Muscle of back (tissue), 13 donors: Measurements from ENCODE around the gene CEACAM8. TPM values are rescaled to one million over a fixed set of nuclear protein-coding genes. Genes with fewer than 3 reads are reported as not detected.
"Not testable (repeated sequence)": the region's sequence is repeated elsewhere in the genome, so short reads cannot be mapped to it uniquely, and the experiment has no call there.

ENCODE experiments used
- DNase-seq, 3 donors: peaks; one replicate each; pipeline versions ENCODE4 v3.0.0 to v3.0.0-alpha.2; 2013
- long read RNA-seq, 9 donors: transcript quantifications; one replicate each; lab custom pipeline, GENCODE V29; 2026
- polyA plus RNA-seq, 10 donors: library from polyadenylated mRNA; unstranded; fragments of 120-200 nt; gene quantifications; one replicate each; pipeline ENCODE4 v1.2.1, GENCODE V29; 2013; ENCODE audit not compliant: insufficient read length in 10 of 10

Gene CEACAM8
- polyA plus RNA-seq: under 1 TPM in 7 of 10 donors, not detected in 3; 0.12 to 0.50 (median 0.20) TPM
- long read RNA-seq, donor 1: 0 reads
- long read RNA-seq, donor 2: 0 reads
- long read RNA-seq, donor 3: 0 reads
- long read RNA-seq, donor 4: 0 reads
- long read RNA-seq, donor 5: 0 reads
- long read RNA-seq, donor 6: 0 reads
- long read RNA-seq, donor 7: 0 reads
- long read RNA-seq, donor 8: 0 reads
- long read RNA-seq, donor 9: 0 reads

DNA sequence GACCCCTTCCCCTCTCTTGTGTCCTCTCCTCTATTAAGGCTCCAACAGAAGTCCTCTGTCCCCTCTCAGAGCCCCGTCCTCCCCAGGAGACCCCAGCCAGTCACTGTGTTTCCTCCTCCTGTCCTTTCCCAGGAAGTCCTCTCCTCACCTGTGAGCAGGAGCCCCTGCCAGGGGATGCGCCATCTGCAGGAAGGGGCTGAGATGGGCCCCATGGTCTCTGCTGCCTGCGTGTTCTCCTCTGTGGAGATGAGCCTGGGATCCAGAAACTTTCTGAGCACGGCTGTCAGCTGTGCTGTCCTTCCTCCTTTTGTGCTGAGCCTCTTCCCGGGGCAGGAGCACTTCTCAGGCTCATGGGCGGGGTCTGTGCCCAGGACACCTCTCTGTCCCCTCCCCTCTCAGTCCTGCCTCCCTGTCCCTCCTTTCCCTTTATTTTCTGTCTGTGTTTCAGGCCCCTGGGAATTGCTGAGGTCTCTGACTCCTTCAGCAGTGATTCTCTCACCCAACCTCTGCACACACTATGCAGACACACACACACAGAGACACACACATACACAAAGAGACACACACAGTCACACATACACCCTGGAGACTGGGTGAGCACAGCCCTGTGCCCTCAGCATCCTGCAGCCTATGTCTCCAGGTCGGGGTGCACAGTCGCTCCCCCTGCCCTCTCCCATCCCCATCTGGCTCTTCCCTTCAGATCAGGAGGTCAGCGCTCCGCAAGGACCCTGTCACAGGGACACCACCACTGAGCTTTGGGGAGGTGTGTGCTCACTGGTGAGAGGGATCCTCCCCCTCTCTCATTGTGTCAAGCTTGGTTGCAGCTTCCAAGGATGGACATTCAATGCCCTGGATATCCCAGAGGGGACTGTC lies at the start of gene CEACAM8:
Gene CEACAM8 (minus strand): TSS at position 308 of the 873 bp plus-strand sequence. CDS start 96 bp downstream, at position 212.
- DNase-seq: no peak

DNA sequence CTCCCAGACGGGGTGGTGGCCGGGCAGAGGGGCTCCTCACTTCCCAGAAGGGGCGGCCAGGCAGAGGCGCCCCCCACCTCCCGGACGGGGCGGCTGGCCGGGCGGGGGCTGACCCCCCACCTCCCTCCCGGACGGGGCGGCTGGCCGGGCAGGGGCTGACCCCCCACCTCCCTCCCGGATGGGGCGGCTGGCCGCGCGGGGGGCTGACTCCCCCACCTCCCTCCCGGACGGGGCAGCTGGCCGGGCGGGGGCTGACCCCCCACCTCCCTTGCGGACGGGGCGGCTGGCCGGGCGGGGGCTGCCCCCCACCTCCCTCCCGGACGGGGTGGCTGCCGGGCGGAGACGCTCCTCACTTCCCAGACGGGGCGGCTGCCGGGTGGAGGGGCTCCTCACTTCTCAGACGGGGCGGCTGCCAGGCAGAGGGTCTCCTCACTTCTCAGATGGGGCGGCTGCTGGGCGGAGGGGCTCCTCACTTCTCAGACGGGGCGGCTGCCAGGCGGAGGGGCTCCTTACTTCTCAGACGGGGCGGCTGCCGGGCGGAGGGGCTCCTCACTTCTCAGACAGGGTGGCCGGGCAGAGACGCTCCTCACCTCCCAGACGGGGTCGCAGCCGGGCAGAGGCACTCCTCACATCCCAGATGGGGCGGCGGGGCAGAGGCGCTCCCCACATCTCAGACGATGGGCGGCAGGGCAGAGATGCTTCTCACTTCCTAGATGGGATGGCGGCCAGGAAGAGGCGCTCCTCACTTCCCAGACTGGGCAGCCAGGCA lies 44.8 kb upstream of the CEACAM8 start:
- DNase-seq: not testable (repeated sequence)

DNA sequence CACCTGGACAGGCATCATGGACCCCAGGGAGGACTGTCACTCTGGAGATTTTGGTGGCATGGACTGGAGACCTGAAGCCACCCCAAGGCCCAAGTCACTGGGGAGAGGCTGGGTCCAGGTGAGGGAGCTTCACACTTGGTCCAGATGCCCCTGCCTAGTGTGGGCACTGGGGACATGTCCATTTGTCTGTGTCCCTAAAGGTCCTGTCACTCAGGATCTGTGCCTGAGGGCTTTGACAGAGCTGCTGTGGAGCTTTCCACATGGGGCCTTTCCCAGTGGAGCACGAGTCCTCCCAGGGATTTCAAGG lies 40.5 kb upstream of the CEACAM8 start:
- DNase-seq: no peak

DNA sequence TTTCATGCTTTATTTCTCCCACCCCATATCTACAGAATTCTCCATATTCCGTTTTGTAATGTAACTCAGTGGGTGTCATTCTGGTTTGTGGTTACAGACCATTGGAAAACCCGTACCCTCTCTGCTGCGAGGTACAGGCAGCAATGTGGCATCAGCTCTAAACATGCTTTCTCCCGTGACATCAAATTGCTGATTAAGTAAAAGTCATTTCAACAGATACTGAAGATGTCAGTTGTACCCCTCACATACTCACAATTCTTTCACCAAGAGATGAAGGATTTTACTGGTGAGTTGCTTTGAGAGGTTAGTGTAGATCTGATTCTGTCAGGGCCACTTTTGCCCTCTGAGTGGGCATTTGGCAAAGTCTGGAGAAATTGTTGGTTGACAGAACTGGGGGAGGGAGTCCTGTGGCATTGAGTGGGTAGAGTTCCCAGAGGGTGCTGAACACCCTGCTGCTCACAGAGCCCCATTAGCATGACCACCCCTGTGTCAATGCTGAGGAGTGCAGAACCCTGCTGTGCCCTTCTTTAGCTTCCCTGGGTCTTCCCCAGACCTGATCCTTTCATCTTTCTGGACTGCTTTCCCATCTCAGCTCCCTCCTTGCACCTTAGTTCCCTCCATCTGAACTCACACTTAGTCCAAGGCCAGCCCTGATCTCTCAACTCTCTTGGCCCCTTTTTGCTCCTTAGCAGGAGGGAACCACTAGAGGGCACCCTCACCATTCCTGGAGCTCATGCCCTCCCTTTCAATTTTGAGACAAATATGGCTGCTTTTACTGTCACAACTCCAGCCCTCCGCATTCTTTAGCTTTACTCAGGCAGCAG lies 39.9 kb upstream of the CEACAM8 start:
- peak in 1 of 3 donors; percentile 2 for DNase-seq

DNA sequence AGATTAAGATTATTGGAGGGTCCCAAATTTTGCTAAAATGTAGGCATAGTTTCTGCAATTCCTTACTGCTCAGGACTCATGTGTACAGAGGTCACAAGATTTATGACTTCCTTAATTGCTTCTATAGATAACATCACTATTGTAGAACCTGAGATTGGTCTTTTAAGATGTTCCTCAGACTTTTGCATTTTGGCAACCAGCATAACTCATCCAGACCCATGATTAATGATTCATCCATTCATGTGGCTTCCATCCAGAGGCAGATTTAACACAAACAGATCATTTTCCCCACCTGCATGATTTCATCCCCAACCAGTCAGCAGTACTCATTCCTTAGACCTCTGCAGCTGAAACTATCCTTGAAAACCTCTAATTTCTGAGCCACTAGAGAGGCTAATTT lies 34.5 kb upstream of the CEACAM8 start:
- DNase-seq: no peak

DNA sequence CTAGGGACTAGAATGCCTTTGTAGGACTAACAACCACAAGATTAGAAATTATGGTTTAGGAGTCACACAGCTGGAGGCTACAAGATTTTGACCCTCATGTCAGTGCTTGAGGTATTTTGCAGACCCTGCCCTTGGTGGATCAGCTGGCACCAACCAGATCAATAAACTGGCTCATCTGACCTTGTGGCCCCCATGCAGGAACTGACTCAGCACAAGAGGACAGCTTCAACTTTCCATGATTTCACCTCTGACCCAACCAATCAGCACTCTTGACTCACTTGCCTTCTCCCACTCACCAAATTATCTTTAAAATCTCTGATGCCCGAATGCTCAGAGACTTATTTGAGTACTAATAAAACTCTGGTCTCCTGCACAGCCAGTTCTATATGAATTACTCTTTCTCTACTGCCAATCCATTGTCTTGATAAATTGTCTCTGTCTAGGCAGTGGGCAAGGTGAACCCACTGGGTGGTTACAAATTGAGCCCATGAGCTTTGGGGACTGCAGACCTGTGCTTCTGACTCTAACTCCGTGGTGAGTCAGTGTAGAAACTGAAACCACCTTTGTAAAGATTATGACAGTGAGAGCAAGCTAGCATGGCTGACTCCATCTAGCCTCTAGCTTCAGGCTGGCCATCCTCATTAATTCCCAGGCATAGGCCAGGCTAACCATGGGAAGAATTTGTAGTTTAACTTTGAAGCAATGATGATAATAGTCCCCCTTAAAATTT lies 33.9 kb upstream of the CEACAM8 start:
- no peak for DNase-seq

DNA sequence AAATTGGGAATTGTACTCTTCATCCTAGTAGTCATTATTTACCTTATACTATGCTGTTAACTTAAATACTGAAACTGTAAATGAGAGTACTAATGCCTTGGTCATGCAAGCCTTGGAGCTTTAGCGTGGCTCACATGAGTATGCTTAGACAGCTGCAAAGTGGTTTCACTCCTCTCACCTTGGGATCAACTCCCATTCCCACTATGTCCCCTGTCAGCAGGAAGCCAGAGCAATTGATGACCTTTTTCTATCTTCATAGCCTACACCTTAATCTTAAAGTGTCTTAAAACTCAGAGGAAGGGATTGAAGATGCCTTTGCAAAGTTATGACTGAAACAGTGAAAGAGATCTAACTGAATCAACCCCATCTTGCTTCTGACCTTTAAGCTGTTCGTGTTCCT lies 33.2 kb upstream of the CEACAM8 start:
- no peak for DNase-seq

DNA sequence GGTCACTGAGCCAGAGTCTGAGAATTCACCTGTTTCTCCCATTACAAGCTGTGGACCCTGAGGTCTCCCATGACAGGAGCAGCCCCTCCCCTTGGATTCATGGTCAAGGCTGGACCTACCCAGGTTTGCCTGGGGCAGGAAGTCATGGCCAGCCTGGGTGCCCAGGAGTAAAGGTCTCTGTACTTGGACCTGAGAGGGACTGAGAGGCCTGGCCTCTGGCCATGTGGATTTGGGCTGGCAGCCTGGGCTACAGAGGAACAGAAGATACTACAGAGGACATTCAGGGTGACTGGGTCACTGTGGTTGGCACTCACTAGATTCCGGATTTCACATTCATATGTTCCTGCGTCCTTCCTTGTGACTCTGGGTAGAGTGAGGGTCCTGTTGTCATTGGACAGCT lies 31.5 kb upstream of the CEACAM8 start:
- DNase-seq: no peak

DNA sequence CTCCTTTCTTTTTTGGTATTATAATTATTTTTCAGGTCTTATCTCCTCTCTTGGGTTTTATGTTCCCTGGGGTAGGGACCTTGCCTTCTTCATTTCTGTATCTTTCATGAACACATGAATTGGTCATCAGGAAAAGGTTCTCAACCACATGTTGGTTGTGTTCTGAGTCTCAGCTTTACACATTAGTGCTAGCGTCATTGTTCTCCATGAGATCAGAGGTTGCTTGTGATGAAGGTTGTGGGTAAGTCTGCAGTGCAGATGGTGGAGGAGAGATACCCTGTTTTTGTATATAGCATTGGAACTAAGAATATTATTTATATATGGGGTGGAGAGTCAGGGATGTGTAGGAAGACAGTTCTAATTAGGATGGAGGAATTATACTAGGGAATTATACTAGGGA lies 24.5 kb upstream of the CEACAM8 start:
- DNase-seq: no peak

DNA sequence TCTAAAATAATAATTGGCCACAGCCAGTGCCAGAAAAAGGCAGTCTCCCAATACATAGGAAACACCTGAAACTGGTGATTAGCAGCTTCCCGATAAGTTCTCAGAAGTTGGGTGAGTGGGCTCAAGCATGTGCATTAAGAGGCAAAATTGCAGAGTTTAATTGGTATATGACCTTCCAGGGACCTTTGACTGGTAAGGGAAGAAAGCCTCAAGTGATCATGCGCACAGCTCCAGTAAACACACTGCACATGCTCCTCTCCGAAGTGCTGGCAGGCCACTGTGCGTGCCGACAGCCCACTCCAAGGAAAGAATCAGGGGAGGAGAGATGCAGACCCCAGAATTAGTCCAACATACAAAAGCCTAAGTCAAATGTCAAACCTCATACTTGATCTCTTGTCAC lies 18.9 kb upstream of the CEACAM8 start:
- no peak for DNase-seq

DNA sequence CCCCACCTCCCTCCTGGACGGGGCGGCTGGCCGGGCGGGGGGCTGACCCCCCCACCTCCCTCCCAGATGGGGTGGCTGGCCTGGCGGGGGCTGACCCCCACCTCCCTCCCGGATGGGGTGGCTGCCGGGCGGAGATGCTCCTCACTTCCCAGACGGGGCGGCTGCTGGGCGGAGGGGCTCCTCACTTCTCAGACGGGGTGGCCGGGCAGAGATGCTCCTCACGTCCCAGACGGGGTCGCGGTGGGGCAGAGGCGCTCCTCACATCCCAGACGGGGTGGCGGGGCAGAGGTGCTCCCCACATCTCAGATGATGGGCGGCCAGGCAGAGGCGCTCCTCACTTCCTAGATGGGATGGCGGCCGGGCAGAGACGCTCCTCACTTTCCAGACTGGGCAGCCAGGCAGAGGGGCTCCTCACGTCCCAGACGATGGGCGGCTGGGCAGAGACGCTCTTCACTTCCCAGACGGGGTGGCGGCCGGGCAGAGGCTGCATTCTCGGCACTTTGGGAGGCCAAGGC lies 15.7 kb upstream of the CEACAM8 start:
- DNase-seq: not testable (repeated sequence)

DNA sequence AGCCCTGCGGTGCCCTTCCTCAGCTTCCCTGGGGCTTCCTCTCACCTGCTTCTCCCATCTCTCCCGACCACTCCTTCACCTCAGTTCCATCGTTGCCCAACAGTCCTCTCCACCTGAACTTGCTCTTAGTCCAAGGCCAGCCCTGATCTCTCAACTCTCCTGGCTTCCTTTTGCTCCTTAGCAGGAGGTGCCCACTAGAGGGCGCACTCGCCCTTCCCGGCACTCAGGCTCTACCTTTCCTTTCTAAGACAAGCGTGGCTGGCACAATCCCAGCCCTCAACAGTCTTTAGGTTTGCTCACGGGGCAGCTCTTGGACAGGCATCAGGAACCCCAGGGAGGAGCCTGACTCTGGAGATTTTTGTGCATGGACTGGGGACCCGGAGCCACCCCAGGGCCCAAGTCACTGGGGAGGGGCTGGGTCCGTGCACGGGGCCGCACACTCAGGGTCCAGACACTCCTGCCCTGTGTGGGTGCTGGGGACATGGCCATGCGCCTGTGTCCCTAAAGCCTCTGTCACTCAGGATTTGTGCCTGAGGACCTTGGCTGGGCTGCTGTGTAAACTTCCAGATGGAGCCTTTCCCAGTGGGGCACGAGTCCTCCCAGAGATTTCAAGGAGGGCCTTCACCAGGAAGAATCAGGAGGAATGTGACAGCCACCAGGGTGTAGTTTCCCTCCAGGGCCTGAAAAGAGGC lies 12.1 kb upstream of the CEACAM8 start:
- DNase-seq: peak in 1 of 3 donors; percentile 11

DNA sequence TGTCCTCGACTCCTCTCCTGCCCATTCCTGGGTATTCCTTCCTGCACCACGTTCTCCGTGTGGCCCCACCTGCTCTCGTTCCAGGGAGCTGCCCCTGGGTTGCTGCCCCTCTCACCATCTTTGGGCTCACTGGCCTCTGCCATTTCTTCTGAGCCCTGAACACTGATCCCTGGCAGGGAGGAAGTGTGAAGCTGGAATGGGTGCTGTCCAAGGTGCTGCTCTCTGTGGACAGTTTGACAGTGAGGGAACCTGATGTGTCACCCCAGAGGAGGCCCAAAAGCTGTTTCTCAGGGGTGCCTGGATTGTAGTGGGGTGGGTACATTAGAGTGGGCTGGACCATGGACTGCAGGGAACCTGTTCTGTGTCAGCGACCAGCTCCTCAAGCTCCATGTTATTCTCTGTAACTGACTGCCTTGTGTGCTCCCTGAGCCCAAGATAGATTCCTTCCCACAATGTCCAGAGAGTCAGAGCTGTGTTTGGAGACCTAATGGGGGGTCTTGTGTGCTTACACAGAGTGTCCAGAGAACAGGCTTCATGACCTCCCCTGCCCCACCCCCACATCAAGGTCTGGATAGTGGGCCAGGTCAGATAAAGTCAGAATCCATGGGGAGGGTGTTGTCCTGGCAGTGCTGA lies 7.2 kb upstream of the CEACAM8 start:
- DNase-seq: peak; percentile 8 to 44 (median 22)

DNA sequence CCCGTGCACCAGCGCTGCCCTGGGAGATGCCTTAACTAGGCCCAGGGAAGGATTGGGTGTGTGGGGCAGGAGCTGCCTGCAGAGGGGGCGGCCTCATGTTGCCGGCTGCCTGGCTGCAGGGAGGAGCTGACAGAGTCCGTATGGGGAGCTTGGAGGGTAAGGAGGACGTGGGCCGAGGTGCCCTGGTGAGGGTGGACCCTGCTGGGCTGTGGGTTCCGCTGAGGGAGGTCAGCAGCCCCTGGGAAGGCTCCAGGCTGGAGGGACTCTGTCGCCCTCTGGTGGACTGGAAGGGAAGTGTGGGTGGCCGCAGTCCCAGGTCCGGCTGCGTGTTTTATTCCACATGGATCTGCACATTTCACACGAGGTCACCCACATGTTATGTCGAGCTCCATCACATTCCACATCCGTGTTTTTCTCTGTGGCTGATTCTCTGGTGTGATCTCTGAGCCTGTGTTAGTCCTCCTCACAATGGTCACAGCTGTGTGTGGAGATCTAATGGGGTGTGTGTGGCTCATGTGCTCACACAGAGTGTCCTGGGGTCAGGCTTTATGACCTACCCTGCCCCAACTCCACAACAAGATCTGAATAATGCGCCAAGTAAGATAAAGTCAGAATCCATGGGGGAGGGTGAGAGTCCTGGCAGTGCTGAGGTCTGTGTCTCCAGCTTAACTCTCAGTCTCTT lies 1.8 kb upstream of the CEACAM8 start:
- DNase-seq: peak in 2 of 3 donors; percentile 3 to 22

DNA sequence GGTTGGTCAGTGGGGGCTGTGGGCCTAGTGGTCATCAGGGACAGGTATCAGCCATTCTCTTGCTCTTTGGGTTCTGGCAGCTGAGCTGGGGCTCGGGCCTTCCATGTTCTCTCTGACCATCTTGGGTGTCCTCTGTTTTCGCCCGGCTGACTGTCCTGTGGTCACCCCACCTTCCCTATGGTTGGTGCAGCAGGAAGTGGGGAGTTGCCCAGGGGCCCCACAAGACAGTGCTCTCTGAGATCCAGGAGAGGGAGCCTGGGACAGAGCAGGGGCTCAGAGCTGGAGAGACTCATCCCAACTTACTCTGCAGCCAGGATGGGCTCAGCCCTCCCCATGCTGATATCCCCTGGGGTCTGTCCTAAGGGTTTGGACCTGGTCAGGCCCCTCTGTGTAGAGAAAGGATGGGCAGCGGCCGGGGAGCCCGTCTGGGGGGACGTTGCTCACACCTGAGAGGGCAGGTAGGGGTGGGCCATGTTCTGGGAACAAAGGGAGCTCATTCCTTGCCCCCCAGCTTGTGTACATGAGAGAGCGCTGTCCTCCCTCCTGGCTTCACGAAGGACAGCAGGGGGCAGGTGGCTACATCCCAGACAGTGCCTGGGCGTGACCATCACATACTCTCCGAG lies 937 bp upstream of the CEACAM8 start:
- no peak for DNase-seq

DNA sequence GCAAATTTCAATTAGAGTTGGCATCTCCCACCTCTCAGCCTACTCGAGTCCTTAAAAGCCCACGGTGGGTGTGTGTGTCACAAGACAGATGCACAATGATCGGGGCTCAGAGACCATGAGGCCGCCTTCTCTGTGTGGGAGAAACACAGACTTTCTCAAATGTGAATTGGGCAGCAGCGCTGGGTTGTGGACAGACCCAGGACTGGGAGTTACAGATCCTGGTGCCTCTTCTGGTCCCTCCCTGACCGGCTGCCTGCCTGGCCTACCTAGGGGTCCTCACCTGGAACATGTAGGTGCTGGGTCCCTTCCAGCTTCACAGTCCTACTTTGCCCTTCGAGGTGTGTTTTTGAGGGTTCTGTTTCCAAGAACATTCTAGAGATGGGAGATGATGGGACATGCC lies 4.9 kb downstream of the CEACAM8 start:
- DNase-seq: no peak

DNA sequence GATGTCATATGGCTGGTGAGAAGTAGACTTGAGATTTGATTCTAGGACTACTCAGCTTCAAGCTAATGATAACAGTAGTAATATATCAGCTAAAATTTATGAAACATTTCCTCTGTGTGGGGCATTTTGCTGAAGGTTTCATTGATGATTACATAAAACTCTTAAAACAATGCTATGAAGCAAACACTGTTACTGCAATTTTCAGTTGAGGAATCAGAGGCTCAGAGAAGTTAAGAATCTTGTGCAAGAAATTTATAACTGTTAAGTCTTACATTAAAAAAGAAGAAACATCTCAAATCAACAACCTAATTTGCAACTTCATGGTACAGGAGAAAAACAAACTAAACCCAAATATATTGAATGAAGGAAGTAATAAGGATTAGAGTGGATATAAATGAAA lies 10.3 kb downstream of the CEACAM8 start:
- no peak for DNase-seq

DNA sequence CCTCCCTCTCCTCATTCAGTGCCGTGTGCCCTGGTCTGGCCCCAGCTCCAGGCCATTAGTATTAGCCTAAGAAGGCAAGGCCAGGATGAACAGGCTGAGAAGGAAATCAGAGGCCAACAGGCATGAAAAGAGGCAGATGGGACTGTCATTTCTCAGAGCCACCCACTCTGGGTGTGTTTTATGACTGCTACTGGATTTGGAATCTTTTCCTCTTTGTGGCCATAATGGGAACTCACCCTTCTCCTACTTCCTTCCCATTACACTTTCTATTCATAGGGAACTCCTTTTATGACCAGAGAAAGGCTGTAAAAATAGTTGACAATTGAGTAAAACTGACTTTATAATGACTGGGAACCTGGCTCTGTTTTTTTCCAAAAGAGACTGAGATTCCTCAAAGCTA lies 17.7 kb downstream of the CEACAM8 start:
- no peak for DNase-seq

DNA sequence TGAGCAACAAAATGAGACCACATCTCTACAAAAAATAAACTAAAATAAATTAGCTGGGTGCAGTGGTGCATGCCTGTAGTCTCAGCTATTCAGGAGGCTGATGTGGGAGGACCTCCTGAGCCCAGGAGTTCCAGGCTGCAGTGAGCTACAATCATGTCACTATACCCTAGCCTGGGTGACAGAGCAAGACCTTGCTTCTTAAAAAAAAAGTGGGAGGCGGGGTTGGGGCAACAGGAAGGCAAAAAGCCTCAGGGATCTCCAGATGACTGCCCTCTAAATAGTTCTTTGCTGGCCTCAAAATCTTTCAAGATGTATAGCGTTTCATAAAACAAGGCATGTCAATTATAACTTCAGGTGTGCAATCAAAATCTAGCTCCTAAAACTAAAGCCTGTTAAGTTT lies 18.5 kb downstream of the CEACAM8 start:
- no peak for DNase-seq
